Ishikawa (cell line): ENCODE measurements around the gene MPZL3.

Experiments
- EP300 ChIP-seq: IDR thresholded peaks from 2 replicates; pipeline ENCODE4 v1.6.1; 2012; ENCODE audit warnings: borderline replicate concordance
- MAX ChIP-seq: IDR thresholded peaks from 2 replicates; pipeline ENCODE4 v1.6.1; 2012
- RAD21 ChIP-seq: IDR thresholded peaks from 2 replicates; pipeline ENCODE4 v1.6.1; 2012; ENCODE audit warnings: low read depth

DNA sequence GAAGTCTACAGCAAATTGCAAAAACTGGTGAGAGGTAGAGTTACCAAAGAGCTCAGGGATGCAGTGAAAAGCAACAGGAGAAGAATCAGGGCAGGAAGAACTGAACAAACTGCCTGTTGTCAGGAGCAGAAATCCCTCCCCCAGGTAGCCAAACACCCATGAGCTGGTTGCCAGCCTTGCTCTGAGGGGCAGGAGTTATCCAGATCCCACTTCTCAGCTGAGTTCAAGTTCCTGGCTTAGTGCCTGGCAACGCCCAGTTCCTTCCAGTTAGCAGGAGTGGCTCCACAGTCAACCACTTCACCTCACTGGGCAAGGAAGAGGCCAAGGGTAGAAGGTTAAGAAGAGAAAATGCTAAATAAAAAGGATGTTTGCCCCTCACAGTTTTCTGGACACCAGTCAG, 13.8 kb upstream of the MPZL3 start:
- TF ChIP-seq RAD21 (no peak), MAX (no peak), EP300 (no peak)
